ENCODE measurements around the gene TEX19. TPM values are rescaled to one million over a fixed set of nuclear protein-coding genes. Genes with fewer than 3 reads are reported as not detected.

Gene TEX19
- polyA plus RNA-seq, 1 experiment = 0.04 TPM

- ChIA-PET POLR2A (no interaction called here), CTCF (interaction anchor here (0.6 to 1.6 kb wide), 6 partner anchors 8 to 107 kb away, joined by 3 to 6 read pairs (median 4); no protein-coding TSS in a partner anchor)
- Histone ChIP-seq H3K4me3 (ENCODE audit: low read depth, low read length) (no peak overlapping the region), H3K27ac (ENCODE audit: low read depth, low read length) (no peak overlapping the region), H3K9me3 (ENCODE audit: control insufficient read depth, insufficient read depth, low read length) (no peaks in the 10 kb centered on the region; the same call in 1 of the 2 replicates), H3K27me3 (ENCODE audit: control insufficient read depth, insufficient read depth, low read length) (peaks cover 10% of the 10 kb centered on the region)
- no peak for DNase-seq (ENCODE audit: low read depth, low spot score)
- TF ChIP-seq, protein P1, sequence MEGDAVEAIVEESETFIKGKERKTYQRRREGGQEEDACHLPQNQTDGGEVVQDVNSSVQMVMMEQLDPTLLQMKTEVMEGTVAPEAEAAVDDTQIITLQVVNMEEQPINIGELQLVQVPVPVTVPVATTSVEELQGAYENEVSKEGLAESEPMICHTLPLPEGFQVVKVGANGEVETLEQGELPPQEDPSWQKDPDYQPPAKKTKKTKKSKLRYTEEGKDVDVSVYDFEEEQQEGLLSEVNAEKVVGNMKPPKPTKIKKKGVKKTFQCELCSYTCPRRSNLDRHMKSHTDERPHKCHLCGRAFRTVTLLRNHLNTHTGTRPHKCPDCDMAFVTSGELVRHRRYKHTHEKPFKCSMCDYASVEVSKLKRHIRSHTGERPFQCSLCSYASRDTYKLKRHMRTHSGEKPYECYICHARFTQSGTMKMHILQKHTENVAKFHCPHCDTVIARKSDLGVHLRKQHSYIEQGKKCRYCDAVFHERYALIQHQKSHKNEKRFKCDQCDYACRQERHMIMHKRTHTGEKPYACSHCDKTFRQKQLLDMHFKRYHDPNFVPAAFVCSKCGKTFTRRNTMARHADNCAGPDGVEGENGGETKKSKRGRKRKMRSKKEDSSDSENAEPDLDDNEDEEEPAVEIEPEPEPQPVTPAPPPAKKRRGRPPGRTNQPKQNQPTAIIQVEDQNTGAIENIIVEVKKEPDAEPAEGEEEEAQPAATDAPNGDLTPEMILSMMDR (IDR thresholded peaks at IDR 0.05; ENCODE audit: low read depth, low read length) = no peak
Observed at GRCh38 chr17:82350182-82351030, 8.6 kb upstream of the TEX19 start.

DNA sequence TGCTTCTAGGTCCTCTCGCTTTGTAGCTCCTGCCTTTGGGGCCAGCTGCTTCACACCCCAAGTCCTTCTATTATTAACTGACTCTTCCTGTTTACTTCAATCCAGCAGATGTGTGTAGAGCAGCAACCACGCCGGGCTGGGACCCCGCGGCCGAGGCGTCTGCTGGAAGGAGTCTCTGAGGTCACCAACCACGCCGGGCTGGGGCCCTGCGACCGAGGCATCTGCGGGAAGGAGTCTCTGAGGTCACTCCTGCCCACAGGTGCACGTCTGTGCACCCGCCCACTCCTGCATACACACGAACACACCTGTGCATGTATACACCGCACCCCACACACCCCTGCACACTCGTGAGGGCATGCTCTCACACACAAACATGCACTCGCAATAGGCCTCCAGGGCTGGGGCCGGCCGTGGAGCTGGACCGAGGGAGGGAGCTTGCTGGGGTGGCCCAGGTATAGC lies 7.8 kb upstream of the TEX19 start:
- ChIA-PET CTCF (interaction anchor here (1.6 kb wide), 2 partner anchors 64 to 65 kb away, joined by 4 to 6 read pairs; no protein-coding TSS in a partner anchor), POLR2A (no interaction called here)
- H3K9me3 ChIP-seq (ENCODE audit: control insufficient read depth, insufficient read depth, low read length) = no peaks in the 10 kb centered on the region; the same call in 1 of the 2 replicates
- H3K27me3 ChIP-seq (ENCODE audit: control insufficient read depth, insufficient read depth, low read length) = peaks cover 10% of the 10 kb centered on the region
- no peak overlapping the region for H3K4me3 ChIP-seq (ENCODE audit: low read depth, low read length)
- no peak for DNase-seq (ENCODE audit: low read depth, low spot score)
- H3K27ac ChIP-seq (ENCODE audit: low read depth, low read length) = no peak overlapping the region
- TF ChIP-seq, protein P1 (IDR thresholded peaks at IDR 0.05; ENCODE audit: low read depth, low read length) = no peak

DNA sequence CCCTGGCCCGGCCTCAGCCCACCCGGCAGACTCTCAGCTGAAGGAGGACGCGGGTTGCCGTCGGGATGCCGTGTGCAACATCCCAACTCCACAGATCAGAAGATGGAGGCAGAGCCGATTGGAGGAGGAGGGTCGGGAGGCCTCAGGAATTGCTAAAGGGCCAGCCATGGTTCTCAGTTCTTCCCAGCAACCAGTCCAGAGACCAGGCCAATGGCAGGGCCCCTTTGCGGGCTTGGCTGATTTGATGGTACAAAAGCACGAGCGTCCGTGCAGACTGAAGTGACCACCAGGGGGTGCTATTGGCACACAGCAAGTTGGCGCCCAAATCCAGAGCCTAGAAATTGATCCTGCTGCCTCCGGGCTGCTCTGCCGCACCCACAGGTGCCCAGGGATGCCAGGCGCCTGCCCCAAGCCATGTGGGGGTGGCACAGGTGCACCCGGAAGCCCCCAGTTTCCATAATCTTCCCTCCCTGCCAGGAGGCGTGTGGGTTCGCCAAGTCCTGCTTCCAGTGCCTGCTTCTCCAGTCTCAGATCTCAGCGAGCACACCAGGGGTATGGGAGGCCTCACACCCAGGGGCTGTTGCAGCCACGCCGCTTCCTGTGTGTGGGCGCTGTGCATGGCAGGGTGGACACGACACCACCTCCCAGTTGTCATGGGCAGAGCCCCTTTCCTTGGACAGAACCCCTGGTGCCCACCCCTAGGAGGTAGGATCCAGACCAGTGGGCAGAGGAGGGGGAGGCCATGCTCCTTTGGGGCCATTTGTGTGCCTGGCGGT lies 7.1 kb upstream of the TEX19 start:
- TF ChIP-seq, protein P1 (IDR thresholded peaks at IDR 0.05; ENCODE audit: low read depth, low read length) = peak; percentile 94
- Histone ChIP-seq H3K27me3 (ENCODE audit: control insufficient read depth, insufficient read depth, low read length) (peaks cover 11% of the 10 kb centered on the region), H3K9me3 (ENCODE audit: control insufficient read depth, insufficient read depth, low read length) (no peaks in the 10 kb centered on the region; the same call in 1 of the 2 replicates), H3K27ac (ENCODE audit: low read depth, low read length) (no peak overlapping the region), H3K4me3 (ENCODE audit: low read depth, low read length) (no peak overlapping the region)
- CTCF ChIA-PET = interaction anchor here (0.7 to 1.6 kb wide), 6 partner anchors 10 to 383 kb away, joined by 3 to 6 read pairs (median 4); no protein-coding TSS in a partner anchor
- DNase-seq (ENCODE audit: low read depth, low spot score) = peak; percentile 81
- POLR2A ChIA-PET = no interaction called here

DNA sequence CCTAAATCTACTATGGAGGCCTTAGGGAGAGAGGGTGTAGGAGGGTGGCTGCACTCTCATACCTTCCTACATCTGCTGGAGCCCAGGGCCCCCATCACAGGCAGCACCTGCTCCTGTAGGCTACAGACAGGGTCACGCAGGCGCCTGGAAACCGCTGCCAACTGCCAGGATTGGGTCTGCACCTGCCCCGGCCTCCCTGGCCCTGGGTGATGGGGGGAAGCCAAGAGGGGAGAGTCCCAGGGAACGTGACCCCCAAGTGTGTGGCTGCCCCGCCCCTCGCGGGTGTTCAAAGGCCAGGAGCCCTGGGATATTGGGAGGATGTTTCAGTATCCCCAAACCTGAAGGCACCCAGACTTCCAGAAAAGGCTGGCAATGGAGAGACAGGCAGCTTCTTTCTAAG lies 5.6 kb upstream of the TEX19 start:
- CTCF ChIA-PET = interaction anchor here (0.7 to 1.2 kb wide), 2 partner anchors 9 to 256 kb away, joined by 3 to 5 read pairs; no protein-coding TSS in a partner anchor
- no peak overlapping the region for H3K4me3 ChIP-seq (ENCODE audit: low read depth, low read length)
- POLR2A ChIA-PET = interaction anchor here (0.7 kb wide), 1 partner anchor 56 kb away, joined by 6 read pairs; no protein-coding TSS in a partner anchor
- H3K27ac ChIP-seq (ENCODE audit: low read depth, low read length) = no peak overlapping the region
- H3K27me3 ChIP-seq (ENCODE audit: control insufficient read depth, insufficient read depth, low read length) = peaks cover 17% of the 10 kb centered on the region
- DNase-seq (ENCODE audit: low read depth, low spot score) = no peak
- TF ChIP-seq, protein P1 (IDR thresholded peaks at IDR 0.05; ENCODE audit: low read depth, low read length) = no peak
- H3K9me3 ChIP-seq (ENCODE audit: control insufficient read depth, insufficient read depth, low read length) = no peaks in the 10 kb centered on the region; the same call in 1 of the 2 replicates

Measured in AG04450 (cell line).